Measurements from ENCODE around the gene TGFBR1.

TGFBR1 gene

GRCh38 chr9:99180662-99181061, 75.7 kb downstream of the TGFBR1 start:
- no peak for DNase-seq (ENCODE audit: insufficient read length, low spot score)
- TF ChIP-seq PAX5 (IDR thresholded peaks at IDR 0.05; ENCODE audit: insufficient read depth, low read length, severe bottlenecking) (no peak), POLR2A (IDR thresholded peaks at IDR 0.05; ENCODE audit: low read depth, low read length) (no peak), POU2F2 (IDR thresholded peaks at IDR 0.05; ENCODE audit: low read depth, low read length) (no peak), SPI1 (IDR thresholded peaks at IDR 0.05; ENCODE audit: low read depth, low read length) (no peak), TAF1 (IDR thresholded peaks at IDR 0.05; ENCODE audit: low read depth, low read length) (no peak), POLR2AphosphoS5 (IDR thresholded peaks at IDR 0.05; ENCODE audit: low read depth, low read length) (no peak)
- no peak for FAIRE-seq

- TF ChIP-seq POLR2A (IDR thresholded peaks at IDR 0.05; ENCODE audit: low read depth, low read length) (no peak), POU2F2 (IDR thresholded peaks at IDR 0.05; ENCODE audit: low read depth, low read length) (no peak), TAF1 (IDR thresholded peaks at IDR 0.05; ENCODE audit: low read depth, low read length) (no peak), SPI1 (IDR thresholded peaks at IDR 0.05; ENCODE audit: low read depth, low read length) (no peak), POLR2AphosphoS5 (IDR thresholded peaks at IDR 0.05; ENCODE audit: low read depth, low read length) (no peak), PAX5 (IDR thresholded peaks at IDR 0.05; ENCODE audit: insufficient read depth, low read length, severe bottlenecking) (no peak)
- no peak for DNase-seq (ENCODE audit: insufficient read length, low spot score)
- peak; percentile 54 for FAIRE-seq
Measured at GRCh38 chr9:99181206-99181605, 76.3 kb downstream of the TGFBR1 start.

DNA sequence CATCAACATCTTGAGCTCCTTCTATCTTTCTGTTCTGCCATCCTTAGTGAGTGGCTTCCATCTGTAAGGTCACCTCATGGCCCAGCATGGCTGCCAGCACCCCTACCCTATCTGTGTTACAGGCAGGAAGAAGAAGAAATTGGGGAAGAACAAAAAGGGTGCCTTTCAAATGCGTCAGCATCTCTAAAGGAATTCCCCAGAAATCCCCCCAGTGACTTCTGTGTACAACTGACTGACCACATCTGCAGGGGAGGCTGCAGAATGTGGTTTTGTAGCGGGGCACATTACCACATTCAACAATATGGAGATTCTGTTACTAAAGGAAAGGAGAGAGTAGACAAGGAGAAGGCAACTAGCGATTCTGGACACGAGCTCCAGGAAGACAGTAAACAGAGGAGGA, 76.7 kb downstream of the TGFBR1 start:
- DNase-seq (ENCODE audit: insufficient read length, low spot score) (no peak), FAIRE-seq (peak; percentile 79)
- TF ChIP-seq POU2F2 (IDR thresholded peaks at IDR 0.05; ENCODE audit: low read depth, low read length): peak; percentile 90
- TF ChIP-seq POLR2A (IDR thresholded peaks at IDR 0.05; ENCODE audit: low read depth, low read length): peak; percentile 56; the same call in 1 of the 2 replicates
- TF ChIP-seq SPI1 (IDR thresholded peaks at IDR 0.05; ENCODE audit: low read depth, low read length): peak; percentile 59
- no peak; the same call in 1 of the 2 replicates for TF ChIP-seq POLR2AphosphoS5 (IDR thresholded peaks at IDR 0.05; ENCODE audit: low read depth, low read length)
- TF ChIP-seq TAF1 (IDR thresholded peaks at IDR 0.05; ENCODE audit: low read depth, low read length): peak; percentile 56; the same call in 1 of the 2 replicates
- no peak for TF ChIP-seq PAX5 (IDR thresholded peaks at IDR 0.05; ENCODE audit: insufficient read depth, low read length, severe bottlenecking)

- DNase-seq (ENCODE audit: insufficient read length, low spot score): no peak
- no peak for FAIRE-seq
- TF ChIP-seq SPI1 (IDR thresholded peaks at IDR 0.05; ENCODE audit: low read depth, low read length): no peak
Measured at GRCh38 chr9:99182356-99182755, 77.4 kb downstream of the TGFBR1 start.

GRCh38 chr9:99183616-99184015, 78.7 kb downstream of the TGFBR1 start:
- no peak for FAIRE-seq
- DNase-seq (ENCODE audit: insufficient read length, low spot score): no peak
- TF ChIP-seq POU2F2 (IDR thresholded peaks at IDR 0.05; ENCODE audit: low read depth, low read length): no peak
- no peak for TF ChIP-seq PAX5 (IDR thresholded peaks at IDR 0.05; ENCODE audit: insufficient read depth, low read length, severe bottlenecking)
- no peak for TF ChIP-seq SPI1 (IDR thresholded peaks at IDR 0.05; ENCODE audit: low read depth, low read length)
- no peak for TF ChIP-seq TAF1 (IDR thresholded peaks at IDR 0.05; ENCODE audit: low read depth, low read length)
- TF ChIP-seq POLR2AphosphoS5 (IDR thresholded peaks at IDR 0.05; ENCODE audit: low read depth, low read length): no peak
- TF ChIP-seq POLR2A (IDR thresholded peaks at IDR 0.05; ENCODE audit: low read depth, low read length): no peak

GRCh38 chr9:99184110-99184474, 79.2 kb downstream of the TGFBR1 start:
- DNase-seq (ENCODE audit: insufficient read length, low spot score): no peak
- TF ChIP-seq POLR2A (IDR thresholded peaks at IDR 0.05; ENCODE audit: low read depth, low read length): no peak
- TF ChIP-seq SPI1 (IDR thresholded peaks at IDR 0.05; ENCODE audit: low read depth, low read length): no peak
- no peak for TF ChIP-seq TAF1 (IDR thresholded peaks at IDR 0.05; ENCODE audit: low read depth, low read length)
- no peak for TF ChIP-seq PAX5 (IDR thresholded peaks at IDR 0.05; ENCODE audit: insufficient read depth, low read length, severe bottlenecking)
- no peak for TF ChIP-seq POLR2AphosphoS5 (IDR thresholded peaks at IDR 0.05; ENCODE audit: low read depth, low read length)
- no peak for TF ChIP-seq POU2F2 (IDR thresholded peaks at IDR 0.05; ENCODE audit: low read depth, low read length)
- peak; percentile 9 for FAIRE-seq

- no peak for DNase-seq (ENCODE audit: insufficient read length, low spot score)
- TF ChIP-seq PAX5 (IDR thresholded peaks at IDR 0.05; ENCODE audit: insufficient read depth, low read length, severe bottlenecking) (peak; percentile 21), TAF1 (IDR thresholded peaks at IDR 0.05; ENCODE audit: low read depth, low read length) (no peak)
- peak; percentile 83 for FAIRE-seq
Measured at GRCh38 chr9:99184475-99185347, 79.8 kb downstream of the TGFBR1 start.

DNA sequence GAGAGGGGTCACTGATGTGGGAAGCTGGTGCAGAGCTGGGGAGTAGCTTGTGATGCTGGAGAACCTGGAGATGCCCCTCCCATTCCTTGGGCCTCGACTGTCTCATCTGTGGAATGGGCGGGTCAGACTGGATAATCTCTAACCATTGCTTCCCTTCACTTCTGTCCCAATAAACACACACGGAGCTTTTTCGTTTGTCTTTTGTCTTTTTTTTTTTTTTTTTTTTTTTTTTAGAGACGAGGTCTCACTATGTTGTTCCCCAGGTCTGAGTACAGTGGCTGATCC, 80.4 kb downstream of the TGFBR1 start:
- TF ChIP-seq SPI1 (IDR thresholded peaks at IDR 0.05; ENCODE audit: low read depth, low read length) (no peak), POU2F2 (IDR thresholded peaks at IDR 0.05; ENCODE audit: low read depth, low read length) (no peak)
- FAIRE-seq (no peak), DNase-seq (ENCODE audit: insufficient read length, low spot score) (no peak)

- TF ChIP-seq POLR2A (IDR thresholded peaks at IDR 0.05; ENCODE audit: low read depth, low read length) (no peak), TAF1 (IDR thresholded peaks at IDR 0.05; ENCODE audit: low read depth, low read length) (no peak), SPI1 (IDR thresholded peaks at IDR 0.05; ENCODE audit: low read depth, low read length) (no peak), POU2F2 (IDR thresholded peaks at IDR 0.05; ENCODE audit: low read depth, low read length) (no peak), POLR2AphosphoS5 (IDR thresholded peaks at IDR 0.05; ENCODE audit: low read depth, low read length) (no peak), PAX5 (IDR thresholded peaks at IDR 0.05; ENCODE audit: insufficient read depth, low read length, severe bottlenecking) (no peak)
- FAIRE-seq: peak; percentile 23
- DNase-seq (ENCODE audit: insufficient read length, low spot score): no peak
Measured at GRCh38 chr9:99185934-99186333, 81.0 kb downstream of the TGFBR1 start.

DNA sequence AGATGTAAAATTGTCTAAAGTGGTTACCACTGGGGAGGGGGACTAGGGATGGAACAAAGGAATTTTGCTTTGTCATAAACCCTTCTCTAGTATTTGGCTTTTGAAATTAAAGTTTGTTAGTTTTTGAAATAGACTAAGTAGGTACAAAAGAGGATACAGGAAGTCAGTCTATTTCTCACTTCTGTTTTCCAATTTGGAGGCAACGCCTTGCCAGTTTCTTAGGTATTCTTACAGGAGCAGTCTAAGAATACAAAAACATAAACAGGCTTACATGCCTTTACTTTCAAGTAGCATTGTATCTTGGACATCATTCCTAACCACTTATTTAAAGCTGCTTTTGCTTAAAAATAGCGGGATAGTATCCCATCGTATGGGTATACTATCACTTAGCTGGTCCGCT, 82.4 kb downstream of the TGFBR1 start:
- FAIRE-seq: peak; percentile 69
- TF ChIP-seq POLR2A (IDR thresholded peaks at IDR 0.05; ENCODE audit: low read depth, low read length) (no peak), POU2F2 (IDR thresholded peaks at IDR 0.05; ENCODE audit: low read depth, low read length) (no peak), SPI1 (IDR thresholded peaks at IDR 0.05; ENCODE audit: low read depth, low read length) (peak; percentile 88), POLR2AphosphoS5 (IDR thresholded peaks at IDR 0.05; ENCODE audit: low read depth, low read length) (no peak)
- DNase-seq (ENCODE audit: insufficient read length, low spot score): no peak
